GM21529 (cell line): ENCODE data around the gene KANK4.

Experiments used
- ATAC-seq: cut with Tn5 transposase; IDR thresholded peaks from one replicate; pipeline ENCODE4 v1.9.1; 2021; ENCODE audit not compliant: unreplicated experiment

Gene KANK4

DNA sequence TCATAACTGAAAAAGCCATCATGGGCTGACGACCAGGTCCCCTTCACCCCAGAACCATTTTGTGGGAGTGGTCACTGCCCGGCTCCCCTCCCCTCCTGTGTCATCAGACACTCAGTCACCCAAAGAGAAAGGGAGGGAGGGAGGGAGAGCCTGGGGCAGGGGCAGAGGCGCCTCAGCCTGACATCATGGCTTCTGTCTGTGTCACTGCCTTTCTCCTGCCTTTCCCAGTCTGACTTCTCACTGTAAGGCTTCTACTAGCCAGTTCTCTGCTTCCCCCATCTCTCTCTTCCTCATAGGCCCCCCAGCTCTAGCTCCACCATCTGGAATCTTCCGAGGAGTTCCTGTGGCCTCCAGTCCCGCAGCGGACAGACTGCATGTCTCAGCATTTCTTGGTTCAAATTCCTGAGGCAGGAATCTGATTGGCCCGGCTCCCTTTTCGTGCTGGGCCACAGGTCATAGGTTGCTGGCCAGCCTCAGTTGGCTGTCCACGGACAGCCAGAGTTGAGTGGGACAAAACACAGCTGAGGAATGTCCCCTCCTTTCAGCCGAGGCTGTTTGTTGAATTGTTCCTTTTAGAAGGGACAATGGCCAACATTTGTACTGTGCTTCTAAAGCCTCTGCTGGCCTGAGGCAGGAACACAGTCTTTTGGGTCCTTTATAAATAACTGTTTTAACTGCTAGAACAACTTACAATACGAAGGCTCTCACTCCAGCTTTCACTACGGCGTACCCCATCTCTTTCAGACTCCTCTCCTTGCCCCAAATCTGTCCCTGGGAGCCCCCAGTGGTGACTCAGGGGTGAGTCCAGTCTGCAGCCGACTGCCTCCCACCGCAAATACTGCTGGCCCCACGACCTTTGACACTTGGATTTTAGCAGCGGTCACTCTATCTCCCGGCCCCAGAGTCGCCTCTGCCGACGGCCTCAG lies 18.7 kb upstream of the KANK4 start:
- no peak for ATAC-seq

GRCh38 chr1:62336995-62337705 lies 17.9 kb upstream of the KANK4 start:
- no peak for ATAC-seq

- ATAC-seq, result no peak
Observed at GRCh38 chr1:62336638-62336994, 17.4 kb upstream of the KANK4 start.

DNA sequence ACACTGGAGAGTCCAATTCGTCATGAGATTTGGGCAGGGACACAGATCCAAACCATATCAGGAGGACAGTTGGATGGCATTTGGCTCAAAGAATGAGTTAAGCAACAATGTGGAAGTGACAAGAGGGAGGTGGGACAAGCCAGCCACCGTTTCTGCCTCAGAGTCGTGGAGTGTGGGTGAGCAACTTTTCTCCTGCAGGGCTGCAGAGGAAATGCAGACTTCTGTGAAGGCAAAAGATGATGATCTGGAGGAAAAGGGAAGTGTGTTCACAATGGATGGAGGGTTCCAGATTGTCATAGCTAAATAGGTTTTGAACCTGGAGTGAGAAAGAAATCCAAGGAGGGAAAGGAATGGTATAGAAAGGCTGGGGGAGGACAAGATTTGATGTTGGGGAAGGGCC lies 16.4 kb upstream of the KANK4 start:
- ATAC-seq, result no peak

- no peak for ATAC-seq
Observed at GRCh38 chr1:62334434-62334985, 15.3 kb upstream of the KANK4 start.

DNA sequence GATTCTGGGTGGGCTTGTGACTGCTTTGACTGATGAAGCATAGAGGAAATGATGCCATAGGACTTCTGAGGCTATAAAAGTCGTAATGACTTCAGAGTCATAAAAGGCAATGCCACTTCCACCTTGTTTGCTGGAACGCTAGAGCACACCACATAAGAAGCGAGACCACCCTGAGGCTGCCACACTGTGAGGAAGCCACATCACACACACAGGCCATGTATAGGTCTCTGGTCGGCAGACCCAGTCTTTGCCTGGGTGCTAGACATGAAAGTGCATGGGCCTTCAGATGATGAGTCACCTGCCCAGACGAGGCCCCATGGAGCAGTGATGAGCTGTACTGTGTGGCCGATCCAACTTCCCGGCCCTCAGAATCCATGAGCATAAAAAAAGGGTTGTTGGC lies 14.2 kb upstream of the KANK4 start:
- ATAC-seq, result no peak

DNA sequence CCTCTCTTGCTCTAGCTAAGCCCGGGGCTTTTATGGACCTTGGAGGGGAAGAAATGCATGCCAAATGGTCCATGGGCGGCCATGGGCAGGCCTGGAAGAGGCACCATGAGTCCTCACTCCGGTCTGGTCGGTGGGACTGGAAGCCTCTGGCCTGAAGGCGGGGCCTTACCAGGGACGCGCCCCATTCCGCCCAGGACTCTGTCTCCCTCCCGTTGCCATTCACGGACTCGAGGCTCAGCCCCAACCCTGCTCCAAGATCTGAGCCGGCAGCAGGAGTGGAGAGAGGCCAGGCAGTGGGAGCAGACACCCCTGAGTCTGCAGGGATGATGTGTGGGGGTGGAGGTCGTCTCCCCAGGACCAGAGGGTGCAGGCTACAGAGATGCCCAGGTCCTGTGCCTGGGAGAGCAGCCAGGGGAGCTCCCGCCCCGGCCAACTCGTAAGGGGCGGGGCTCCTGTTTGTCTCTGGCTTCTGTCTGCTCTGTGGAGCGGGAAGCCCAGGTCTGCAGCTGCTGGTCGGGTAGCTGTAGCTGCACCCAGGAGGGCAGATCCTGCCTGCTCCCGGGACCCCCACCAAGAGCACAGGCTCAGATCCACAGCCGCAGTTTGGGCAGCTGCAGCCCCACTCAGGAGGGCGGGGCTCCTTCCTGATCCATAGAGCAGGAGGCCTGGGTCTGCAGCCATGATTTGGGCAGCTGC lies 8.3 kb upstream of the KANK4 start:
- no peak for ATAC-seq

DNA sequence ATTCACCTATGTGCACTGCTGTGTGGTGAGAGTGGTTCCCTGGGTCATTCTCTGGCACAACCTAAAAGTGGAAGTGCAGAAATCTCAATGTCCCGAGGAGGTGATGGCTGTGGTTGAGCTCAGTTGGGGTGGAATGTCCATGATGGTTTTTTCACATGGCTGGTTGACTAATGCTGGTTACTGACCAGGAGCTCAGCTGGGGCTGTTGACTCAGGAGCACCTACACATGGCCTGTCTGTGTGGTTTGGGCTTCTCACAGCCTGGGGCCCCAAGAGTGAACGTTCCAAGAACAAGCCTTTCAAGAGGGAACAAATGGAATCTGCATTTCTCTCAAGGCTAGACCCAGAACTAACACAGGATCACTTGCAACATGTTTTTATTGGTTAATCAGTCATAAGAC lies 6.4 kb upstream of the KANK4 start:
- no peak for ATAC-seq

DNA sequence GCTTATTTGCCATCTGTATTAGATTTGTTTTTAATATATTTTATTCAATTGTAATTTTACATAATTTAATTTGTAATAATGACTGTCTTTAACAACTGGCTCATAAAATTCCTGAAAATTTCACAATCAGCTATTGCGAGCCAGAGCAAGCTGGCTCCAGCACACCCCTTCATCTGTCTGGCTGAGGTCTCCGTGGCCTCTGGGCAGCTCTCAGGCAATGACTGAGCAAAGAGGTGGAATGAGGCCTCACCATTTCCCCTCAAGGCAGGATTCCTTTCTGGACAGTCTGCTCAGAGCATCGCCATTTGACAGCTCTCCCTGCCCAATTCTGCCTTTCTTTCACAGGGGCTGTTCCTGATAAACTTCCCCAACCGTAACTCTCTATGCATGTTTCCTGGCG lies 5.8 kb upstream of the KANK4 start:
- no peak for ATAC-seq

GRCh38 chr1:62321446-62321845 lies 2.2 kb upstream of the KANK4 start:
- no peak for ATAC-seq

- no peak for ATAC-seq
Observed at GRCh38 chr1:62318320-62318755, 896 bp downstream of the KANK4 start.

- no peak for ATAC-seq
Observed at GRCh38 chr1:62317021-62317768, 2.0 kb downstream of the KANK4 start.

GRCh38 chr1:62316135-62316534 lies 3.1 kb downstream of the KANK4 start:
- ATAC-seq, result no peak

DNA sequence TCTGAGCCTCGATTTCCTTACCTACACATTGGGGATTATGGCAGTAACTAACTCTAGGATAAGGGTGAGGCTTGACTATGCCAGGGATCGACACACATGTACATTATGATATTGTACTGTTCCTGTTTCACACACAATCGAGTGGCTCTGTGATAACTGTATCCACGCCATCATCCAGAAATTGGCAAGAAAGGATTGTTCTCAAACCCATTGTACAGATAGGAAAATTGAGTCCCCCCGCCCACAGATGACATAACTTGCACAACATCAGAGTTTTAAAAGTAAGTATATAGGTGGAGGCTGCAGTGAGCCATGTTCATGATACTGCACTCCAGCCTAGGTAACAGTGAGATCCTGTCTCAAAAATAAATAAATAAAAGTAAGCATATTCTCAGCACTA lies 3.8 kb downstream of the KANK4 start:
- ATAC-seq, result no peak

- no peak for ATAC-seq
Observed at GRCh38 chr1:62314454-62315350, 4.5 kb downstream of the KANK4 start.

DNA sequence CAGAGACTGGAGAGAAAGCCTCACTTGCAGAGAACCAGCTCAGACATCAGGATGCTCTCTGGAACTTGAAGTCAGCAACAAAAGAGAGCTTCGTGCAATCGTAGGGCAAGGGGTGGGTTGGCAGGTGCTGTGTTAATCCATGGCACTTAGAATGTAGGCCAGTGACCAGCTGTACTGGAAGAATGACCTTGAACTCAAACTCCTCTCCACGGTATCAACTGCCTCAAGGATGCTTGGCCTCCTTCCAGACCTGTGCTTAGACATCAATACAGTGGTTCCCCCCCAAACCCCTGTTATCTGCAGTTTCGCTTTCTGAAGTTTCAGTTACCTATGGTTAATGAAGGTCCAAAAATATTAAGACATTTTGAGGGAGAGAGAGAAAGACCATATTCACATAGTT lies 6.5 kb downstream of the KANK4 start:
- no peak for ATAC-seq

DNA sequence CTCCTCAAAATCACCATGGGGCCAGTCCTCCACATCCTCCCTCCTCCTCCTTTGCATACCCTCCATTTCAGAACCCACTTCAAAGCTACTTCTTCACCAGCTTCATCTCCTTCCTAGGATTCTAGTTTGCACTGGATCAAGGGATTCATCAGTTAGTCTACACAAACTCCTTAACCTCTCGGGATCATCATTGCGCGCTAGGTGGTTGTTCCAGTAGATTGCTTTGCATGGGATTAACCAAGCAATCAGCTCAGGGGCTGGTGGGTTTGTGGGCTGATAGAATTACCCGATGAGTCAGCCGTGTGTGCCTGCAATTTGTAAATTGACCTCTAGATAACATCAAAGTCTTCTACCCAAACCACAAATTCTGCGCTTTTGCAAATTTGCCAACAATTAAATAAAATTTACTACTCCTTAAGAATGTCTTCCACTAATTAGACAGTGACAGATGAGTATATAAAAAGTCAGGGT lies 7.7 kb downstream of the KANK4 start:
- no peak for ATAC-seq

DNA sequence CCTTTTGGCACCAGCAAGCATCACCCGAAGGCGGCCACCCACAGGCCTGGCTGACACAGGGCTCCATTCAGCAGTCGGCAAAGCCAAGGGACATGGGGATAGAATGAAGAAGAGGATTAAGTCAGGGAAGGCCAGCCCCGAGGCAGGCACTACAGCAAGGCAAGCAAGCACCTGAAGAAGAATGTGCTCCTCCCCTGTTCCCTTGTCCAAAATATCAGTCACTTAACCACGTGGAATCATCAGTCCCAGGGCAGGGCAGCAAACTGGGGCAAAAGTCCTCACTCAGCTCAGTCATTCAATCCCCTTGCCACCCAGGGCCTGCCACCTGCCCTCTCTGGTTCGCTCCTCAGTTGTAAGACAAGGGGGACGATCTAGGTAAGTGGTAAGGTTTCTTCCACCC lies 9.3 kb downstream of the KANK4 start:
- ATAC-seq, result no peak

DNA sequence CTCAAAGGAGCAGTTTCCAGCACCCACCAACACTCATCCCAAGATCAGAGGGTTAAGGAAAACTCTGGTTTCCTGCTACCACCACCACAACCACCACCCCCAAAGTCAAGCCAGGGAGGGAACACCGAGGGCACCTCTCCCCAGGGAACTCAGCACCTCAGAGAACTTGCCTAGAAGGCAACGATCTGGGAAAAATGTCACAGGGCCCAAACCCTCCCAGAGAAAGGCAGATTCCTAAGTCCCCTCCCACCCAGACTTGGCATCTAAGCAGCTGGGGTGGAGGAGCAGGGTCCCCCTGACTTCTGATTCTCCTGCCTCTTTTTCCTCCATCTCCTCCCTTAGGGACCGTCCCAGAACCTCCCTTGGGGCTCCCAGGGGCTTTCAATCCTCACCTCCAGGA lies 10.6 kb downstream of the KANK4 start:
- no peak for ATAC-seq
